GM12878 (cell line): Measurements from ENCODE around the gene MYO1E. TPM values are rescaled to one million over a fixed set of nuclear protein-coding genes. Genes with fewer than 3 reads are reported as not detected.
A peak's percentile ranks its signal among the peaks of the same experiment; 100 is the strongest.

Source experiments
- ATAC-seq: fragments of 200-7000 bp; cut with Tn5 transposase; 3 replicates; pipeline ENCODE4 v1.9.1; 2020; ENCODE audit warnings: mild to moderate bottlenecking, moderate library complexity
- BruUV-seq: library from RNA; stranded (reverse); fragments of 400-500 nt; replicated peaks from 2 replicates; lab custom pipeline; 2021; lab: Mats Ljungman, UMichigan
- CTCF ChIA-PET: fragments of 300-600 bp; sonication (Branson Sonifier 250); formaldehyde crosslinking; extraction: SDS; loops from one replicate; lab custom pipeline; 2021; ENCODE audit warnings: inconsistent platforms; lab: Yijun Ruan, JAX
- POLR2A ChIA-PET: fragments of 350-600 bp; formaldehyde crosslinking; extraction: SDS; loops from one replicate; lab custom pipeline; 2021; ENCODE audit warnings: inconsistent platforms; lab: Charles Lee
- RAD21 ChIA-PET: fragments of 300-600 bp; sonication (Branson Sonifier 250); formaldehyde crosslinking; loops from one replicate; lab custom pipeline; 2023; ENCODE audit warnings: antibody characterized with exemption; ENCODE audit not compliant: unreplicated experiment; lab: Charles Lee
- SMC1A ChIA-PET: fragments of 300-600 bp; sonication (Branson Sonifier 250); formaldehyde crosslinking; loops from one replicate; lab custom pipeline; 2023; ENCODE audit not compliant: unreplicated experiment, uncharacterized antibody; lab: Charles Lee
- DNase-seq: peaks from one replicate; pipeline ENCODE4 v3.0.0-alpha.2; 2011; ENCODE audit warnings: low read depth, low spot score
- FAIRE-seq: peaks from 3 replicates; lab custom pipeline; 2011; peaks lifted over from hg19 to GRCh38; lab: Jason Lieb, UNC
- H2AFZ ChIP-seq: 2 replicates; pipeline ENCODE4 v1.6.0; 2011; ENCODE audit warnings: low read depth, low read length, control low read depth; ENCODE audit not compliant: control insufficient read depth
- H3K27ac ChIP-seq: 2 replicates; pipeline ENCODE4 v1.5.1; 2011; ENCODE audit warnings: control low read depth; ENCODE audit not compliant: control insufficient read depth, insufficient read depth
- H3K27me3 ChIP-seq, 2 experiments: replicated peaks in 1 of 2; 2 replicates each; pipeline versions ENCODE4 v1.6.0 to v1.6.1; 2011; ENCODE audit warnings: low read length in 1 of 2; ENCODE audit not compliant: control insufficient read depth in 2 of 2, insufficient read depth in 2 of 2
- H3K36me3 ChIP-seq, 2 experiments: 2 replicates each; pipeline ENCODE4 v1.5.1; 2011; ENCODE audit warnings: low read length in 1 of 2; ENCODE audit not compliant: control insufficient read depth in 2 of 2, insufficient read depth in 2 of 2
- H3K4me1 ChIP-seq: 2 replicates; pipeline ENCODE4 v1.6.1; 2011; ENCODE audit warnings: mild to moderate bottlenecking, low read length, moderate library complexity, mixed read lengths; ENCODE audit not compliant: control insufficient read depth, insufficient read depth
- H3K4me2 ChIP-seq: 2 replicates; pipeline ENCODE4 v1.6.0; 2011; ENCODE audit warnings: control low read depth; ENCODE audit not compliant: control insufficient read depth, insufficient read depth
- H3K4me3 ChIP-seq: fragments of 200-600 bp; sonication (generic); 2 replicates; pipeline ENCODE4 v1.5.1; 2016
- H3K79me2 ChIP-seq: 2 replicates; pipeline ENCODE4 v1.6.0; 2011; ENCODE audit warnings: low read length; ENCODE audit not compliant: control insufficient read depth, insufficient read depth
- H3K9ac ChIP-seq: 2 replicates; pipeline ENCODE4 v1.8.0; 2011; ENCODE audit warnings: low read length, control low read depth, mixed read lengths; ENCODE audit not compliant: control insufficient read depth, insufficient read depth
- H3K9me3 ChIP-seq: replicated peaks from 3 replicates; pipeline ENCODE4 v1.5.1; 2011; ENCODE audit warnings: mild to moderate bottlenecking, low read length; ENCODE audit not compliant: control insufficient read depth, insufficient read depth
- H4K20me1 ChIP-seq: 2 replicates; pipeline ENCODE4 v1.6.0; 2011; ENCODE audit not compliant: control insufficient read depth, insufficient read depth
- BACH1 ChIP-seq: fragments of 450-650 bp; IDR thresholded peaks from 2 replicates; pipeline ENCODE4 v1.6.1; 2017; ENCODE audit warnings: mild to moderate bottlenecking, borderline replicate concordance
- IKZF2 ChIP-seq, 2 experiments: fragments of 450-650 bp; IDR thresholded peaks; 2 replicates each; pipeline ENCODE4 v1.6.1; 2017; ENCODE audit warnings: mild to moderate bottlenecking in 2 of 2, moderate library complexity in 2 of 2
- POU2F2 ChIP-seq: IDR thresholded peaks from 3 replicates; pipeline ENCODE4 v1.6.1; 2011; ENCODE audit warnings: low read depth, mild to moderate bottlenecking, low read length, borderline replicate concordance
- SPI1 ChIP-seq: IDR thresholded peaks from 2 replicates; pipeline ENCODE4 v1.6.1; 2011; ENCODE audit warnings: low read depth, mild to moderate bottlenecking, low read length, moderate library complexity, borderline replicate concordance; ENCODE audit not compliant: insufficient read depth
- SREBF1 ChIP-seq: IDR thresholded peaks from 2 replicates; pipeline ENCODE4 v1.6.1; 2012; ENCODE audit warnings: mild to moderate bottlenecking, low read length
- WGBS: methylation state at CpG from one replicate; pipeline ENCODE4 v1.1.6; 2016; ENCODE audit warnings: low lambda C conversion rate; ENCODE audit not compliant: insufficient replicate concordance, insufficient coverage; ENCODE audit errors: missing lambda C conversion rate; 5-methylcytosine and 5-hydroxymethylcytosine counted together
- in situ Hi-C: fragments of 300-500 bp; cut with MboI; formaldehyde crosslinking; loops from 9 replicates; pipeline ENCODE4 v1.14.3; 2018; ENCODE audit warnings: mixed read lengths
- intact Hi-C: fragments of 100-400 bp; cut with micrococcal nuclease; formaldehyde crosslinking; loops from one replicate; pipeline ENCODE4 v1.14.2; 2022; ENCODE audit not compliant: unreplicated experiment
- polyA plus RNA-seq, 11 experiments: library from polyadenylated mRNA; depleted of rRNA in 4 of 11; unstranded in 6 of 11; stranded (reverse) in 5 of 11; fragments of >200 nt; fragmentation: Nextera tagmentation in 4 of 11; fragmentation: Illumina TruSeq in 1 of 11; extraction: Ambion mirVana in 4 of 11; extraction: Trizol in 1 of 11; gene quantifications; 1 replicate in 1 of 11; 2 replicates in 10 of 11; pipeline versions ENCODE4 v1.2.1 to v1.2.3, GENCODE V29; 2011 to 2016; ENCODE audit warnings: inconsistent platforms in 2 of 11, missing spikeins in 2 of 11, low read depth in 1 of 11
- total RNA-seq, 4 experiments: library from RNA; depleted of rRNA in 3 of 4; stranded (reverse); fragments of >200 nt in 3 of 4; fragmentation: Illumina TruSeq in 1 of 4; extraction: Trizol in 1 of 4; gene quantifications; 2 replicates each; pipeline versions ENCODE4 v1.2.1 to v1.2.3, GENCODE V29; 2013 to 2021
- TF ChIP-seq, protein P1 (sequence below): fragments of 450-650 bp; formaldehyde crosslinking; IDR thresholded peaks from 2 replicates; pipeline ENCODE4 v1.4.0; 2020; ENCODE audit warnings: mild to moderate bottlenecking, moderate library complexity
- TF ChIP-seq, protein P2 (sequence below): IDR thresholded peaks from 2 replicates; pipeline ENCODE4 v1.6.1; 2011; ENCODE audit warnings: low read depth, mild to moderate bottlenecking, low read length, moderate library complexity, borderline replicate concordance; ENCODE audit errors: extremely low read depth
- TF ChIP-seq, protein P3 (sequence below): fragments of 450-650 bp; IDR thresholded peaks from 2 replicates; pipeline ENCODE4 v1.6.1; 2016; ENCODE audit warnings: mild to moderate bottlenecking
- TF ChIP-seq, protein P4 (sequence below): fragments of 450-650 bp; IDR thresholded peaks from 2 replicates; pipeline ENCODE4 v1.6.1; 2017; ENCODE audit warnings: low read depth, mild to moderate bottlenecking, moderate library complexity

Gene MYO1E
- total and polyA plus RNA-seq, 10 of the 15 experiments (the other 5 are each of a cell fraction or from before 2014, with no cell fraction given) = 10.3 to 266 (median 64.9) TPM

DNA sequence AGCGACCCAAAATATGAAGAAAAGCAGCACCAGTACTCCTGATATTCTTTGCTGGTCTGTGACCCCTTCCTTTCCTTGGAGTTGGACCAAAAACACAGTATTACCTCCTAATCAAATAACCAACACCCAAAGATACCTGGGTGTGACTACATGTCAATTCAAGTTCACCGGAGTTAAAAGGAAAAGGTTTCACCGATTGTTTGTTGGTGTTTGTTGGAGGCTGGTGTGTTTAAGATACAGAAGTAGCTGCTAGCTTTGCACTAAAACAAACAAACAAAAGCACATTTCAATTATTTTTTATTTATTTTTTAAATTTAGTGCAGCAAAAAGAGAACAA, 81.5 kb downstream of the MYO1E start (continued):
- TF ChIP-seq, protein P1, sequence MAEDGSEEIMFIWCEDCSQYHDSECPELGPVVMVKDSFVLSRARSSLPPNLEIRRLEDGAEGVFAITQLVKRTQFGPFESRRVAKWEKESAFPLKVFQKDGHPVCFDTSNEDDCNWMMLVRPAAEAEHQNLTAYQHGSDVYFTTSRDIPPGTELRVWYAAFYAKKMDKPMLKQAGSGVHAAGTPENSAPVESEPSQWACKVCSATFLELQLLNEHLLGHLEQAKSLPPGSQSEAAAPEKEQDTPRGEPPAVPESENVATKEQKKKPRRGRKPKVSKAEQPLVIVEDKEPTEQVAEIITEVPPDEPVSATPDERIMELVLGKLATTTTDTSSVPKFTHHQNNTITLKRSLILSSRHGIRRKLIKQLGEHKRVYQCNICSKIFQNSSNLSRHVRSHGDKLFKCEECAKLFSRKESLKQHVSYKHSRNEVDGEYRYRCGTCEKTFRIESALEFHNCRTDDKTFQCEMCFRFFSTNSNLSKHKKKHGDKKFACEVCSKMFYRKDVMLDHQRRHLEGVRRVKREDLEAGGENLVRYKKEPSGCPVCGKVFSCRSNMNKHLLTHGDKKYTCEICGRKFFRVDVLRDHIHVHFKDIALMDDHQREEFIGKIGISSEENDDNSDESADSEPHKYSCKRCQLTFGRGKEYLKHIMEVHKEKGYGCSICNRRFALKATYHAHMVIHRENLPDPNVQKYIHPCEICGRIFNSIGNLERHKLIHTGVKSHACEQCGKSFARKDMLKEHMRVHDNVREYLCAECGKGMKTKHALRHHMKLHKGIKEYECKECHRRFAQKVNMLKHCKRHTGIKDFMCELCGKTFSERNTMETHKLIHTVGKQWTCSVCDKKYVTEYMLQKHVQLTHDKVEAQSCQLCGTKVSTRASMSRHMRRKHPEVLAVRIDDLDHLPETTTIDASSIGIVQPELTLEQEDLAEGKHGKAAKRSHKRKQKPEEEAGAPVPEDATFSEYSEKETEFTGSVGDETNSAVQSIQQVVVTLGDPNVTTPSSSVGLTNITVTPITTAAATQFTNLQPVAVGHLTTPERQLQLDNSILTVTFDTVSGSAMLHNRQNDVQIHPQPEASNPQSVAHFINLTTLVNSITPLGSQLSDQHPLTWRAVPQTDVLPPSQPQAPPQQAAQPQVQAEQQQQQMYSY (CRISPR knock-in tag) = no peak
- TF ChIP-seq IKZF2 (IDR thresholded peaks at IDR 0.05) = no peak
- TF ChIP-seq, protein P2, sequence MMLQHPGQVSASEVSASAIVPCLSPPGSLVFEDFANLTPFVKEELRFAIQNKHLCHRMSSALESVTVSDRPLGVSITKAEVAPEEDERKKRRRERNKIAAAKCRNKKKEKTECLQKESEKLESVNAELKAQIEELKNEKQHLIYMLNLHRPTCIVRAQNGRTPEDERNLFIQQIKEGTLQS = no peak
- TF ChIP-seq SREBF1 = no peak

DNA sequence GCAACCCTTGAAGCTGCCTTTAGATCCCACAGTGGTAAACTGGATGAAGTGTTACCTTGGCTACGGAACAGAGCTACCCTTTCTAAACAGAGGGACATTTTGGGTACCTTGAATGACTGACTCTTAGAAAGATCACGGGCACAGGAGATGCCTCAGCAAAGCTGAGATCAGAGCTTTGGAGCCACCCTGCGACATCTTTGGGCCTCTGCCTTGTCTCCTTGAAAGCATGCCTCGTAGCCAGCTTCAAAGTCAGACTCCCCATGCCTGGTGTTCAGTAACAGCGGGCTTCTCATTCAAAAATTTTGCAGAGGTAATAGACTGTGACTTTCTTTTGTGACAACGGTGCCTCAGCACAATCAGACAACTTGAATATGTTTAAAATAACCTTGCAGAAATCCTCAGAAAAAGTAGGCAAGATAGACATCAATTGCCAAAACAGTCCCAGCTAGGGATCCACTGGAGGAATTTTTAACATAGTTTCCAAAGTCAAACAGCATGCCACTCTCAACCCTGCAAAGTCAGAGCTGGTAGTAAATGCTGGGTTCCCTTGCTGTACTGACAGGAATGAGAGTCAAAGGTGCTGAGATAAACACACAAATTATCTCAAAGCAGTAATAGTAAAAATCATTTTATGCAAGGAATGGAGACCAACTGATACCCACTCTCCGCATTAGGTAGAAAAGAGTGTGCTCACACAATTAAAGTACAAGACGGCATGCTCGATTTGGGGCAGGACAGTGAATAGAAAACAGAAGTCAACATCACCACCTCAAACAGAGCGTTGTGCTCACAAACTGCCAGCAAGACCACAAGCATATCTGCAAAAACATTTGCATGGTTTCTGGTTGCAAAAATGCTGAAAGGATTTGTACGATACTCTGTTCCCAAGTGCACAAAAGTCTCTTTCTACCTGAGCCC, 82.1 kb downstream of the MYO1E start:
- in situ Hi-C loops (no loop called here), intact Hi-C loops (loop anchor here (2.0 kb wide), 1 partner anchor 54 kb away; no protein-coding TSS in a partner anchor)
- ATAC-seq = peak; percentile 80
- H3K9ac ChIP-seq = peak overlapping the region; percentile 42
- ChIA-PET CTCF (interaction anchor here (0.8 to 4.0 kb wide), 14 partner anchors 9 to 238 kb away, joined by 3 to 33 read pairs (median 3); no protein-coding TSS in a partner anchor), POLR2A (interaction anchor here (0.9 to 1.3 kb wide), 5 partner anchors 10 to 122 kb away, joined by 3 to 5 read pairs (median 3); no protein-coding TSS in a partner anchor), SMC1A (interaction anchor here (0.8 to 7.5 kb wide), 18 partner anchors 9 to 307 kb away, joined by 3 to 41 read pairs (median 4); no protein-coding TSS in a partner anchor), RAD21 (interaction anchor here (0.6 to 4.1 kb wide), 13 partner anchors 8 to 152 kb away, joined by 3 to 46 read pairs (median 3); no protein-coding TSS in a partner anchor)
- 6% methylated on average over 11 of the region's 11 CpGs for WGBS
- peak overlapping the region; percentile 51 for H2AFZ ChIP-seq
- no peak for DNase-seq
- H3K4me3 ChIP-seq = peak overlapping the region; percentile 54; the same call in 1 of the 2 replicates
- H3K27me3 ChIP-seq = no peaks in the 10 kb centered on the region
- peaks cover 42% of the 10 kb centered on the region for H3K4me1 ChIP-seq
- no peaks in the 10 kb centered on the region for H4K20me1 ChIP-seq
- peaks cover 93% of the 10 kb centered on the region for H3K79me2 ChIP-seq
- peak overlapping the region; percentile 87 for H3K4me2 ChIP-seq
- no TSS peak for BruUV-seq
- no peaks in the 10 kb centered on the region for H3K9me3 ChIP-seq
- peak overlapping the region; percentile 81 for H3K27ac ChIP-seq
- no peak for FAIRE-seq
- peaks cover 4 to 9% of the 10 kb centered on the region in 2 experiments; a peak in 2 of 4 replicates for H3K36me3 ChIP-seq
- peak; percentile 28; the same call in 1 of the 2 replicates for TF ChIP-seq SPI1
- TF ChIP-seq, protein P3, sequence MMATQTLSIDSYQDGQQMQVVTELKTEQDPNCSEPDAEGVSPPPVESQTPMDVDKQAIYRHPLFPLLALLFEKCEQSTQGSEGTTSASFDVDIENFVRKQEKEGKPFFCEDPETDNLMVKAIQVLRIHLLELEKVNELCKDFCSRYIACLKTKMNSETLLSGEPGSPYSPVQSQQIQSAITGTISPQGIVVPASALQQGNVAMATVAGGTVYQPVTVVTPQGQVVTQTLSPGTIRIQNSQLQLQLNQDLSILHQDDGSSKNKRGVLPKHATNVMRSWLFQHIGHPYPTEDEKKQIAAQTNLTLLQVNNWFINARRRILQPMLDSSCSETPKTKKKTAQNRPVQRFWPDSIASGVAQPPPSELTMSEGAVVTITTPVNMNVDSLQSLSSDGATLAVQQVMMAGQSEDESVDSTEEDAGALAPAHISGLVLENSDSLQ = 0 out of 2 replicates have a peak, but pooled peaks have one; percentile 19
- TF ChIP-seq POU2F2 = peak; percentile 49; the same call in 1 of the 3 replicates
- TF ChIP-seq, protein P4, sequence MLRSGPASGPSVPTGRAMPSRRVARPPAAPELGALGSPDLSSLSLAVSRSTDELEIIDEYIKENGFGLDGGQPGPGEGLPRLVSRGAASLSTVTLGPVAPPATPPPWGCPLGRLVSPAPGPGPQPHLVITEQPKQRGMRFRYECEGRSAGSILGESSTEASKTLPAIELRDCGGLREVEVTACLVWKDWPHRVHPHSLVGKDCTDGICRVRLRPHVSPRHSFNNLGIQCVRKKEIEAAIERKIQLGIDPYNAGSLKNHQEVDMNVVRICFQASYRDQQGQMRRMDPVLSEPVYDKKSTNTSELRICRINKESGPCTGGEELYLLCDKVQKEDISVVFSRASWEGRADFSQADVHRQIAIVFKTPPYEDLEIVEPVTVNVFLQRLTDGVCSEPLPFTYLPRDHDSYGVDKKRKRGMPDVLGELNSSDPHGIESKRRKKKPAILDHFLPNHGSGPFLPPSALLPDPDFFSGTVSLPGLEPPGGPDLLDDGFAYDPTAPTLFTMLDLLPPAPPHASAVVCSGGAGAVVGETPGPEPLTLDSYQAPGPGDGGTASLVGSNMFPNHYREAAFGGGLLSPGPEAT = no peak
- no peak for TF ChIP-seq BACH1
